ENCODE measurements around the gene DYNLT1. TPM values are rescaled to one million over a fixed set of nuclear protein-coding genes. Genes with fewer than 3 reads are reported as not detected.

The DYNLT1 gene
- total RNA-seq, 6 experiments from 2014 or later = 31.5 to 69.5 (median 40.0) TPM

GRCh38 chr6:158626360-158627167, 18.0 kb downstream of the DYNLT1 start:
- DNase-seq (no peak), ATAC-seq (no peak)
- Histone ChIP-seq H3K27me3 (no peaks in the 10 kb centered on the region), H3K4me1 (peaks cover 0 to 15% (median 7%) of the 10 kb centered on the region in 4 donors), H3K4me3 (no peak overlapping the region), H3K9me3 (no peaks in the 10 kb centered on the region), H3K36me3 (peaks cover 0 to 7% (median 1%) of the 10 kb centered on the region in 4 donors), H3K27ac (no peak overlapping the region)
- 91% methylated on average over 4 of the region's 6 CpGs for whole genome bisulfite sequencing (ENCODE audit: insufficient coverage, low coverage, low lambda C conversion rate, missing lambda C conversion rate)
- intact Hi-C loops (cut with DNase I) = no loop called here
- no peak for TF ChIP-seq CTCF (IDR thresholded peaks at IDR 0.05)

GRCh38 chr6:158625881-158626305, 18.6 kb downstream of the DYNLT1 start:
- Histone ChIP-seq H3K27ac (no peak overlapping the region), H3K36me3 (peaks cover 0 to 7% (median 1%) of the 10 kb centered on the region in 4 donors), H3K4me1 (peaks cover 0 to 9% (median 2%) of the 10 kb centered on the region in 4 donors), H3K9me3 (no peaks in the 10 kb centered on the region), H3K27me3 (no peaks in the 10 kb centered on the region), H3K4me3 (no peak overlapping the region)
- TF ChIP-seq CTCF (IDR thresholded peaks at IDR 0.05) (no peak), POLR2A (IDR thresholded peaks at IDR 0.05) (no peak)
- WGBS (ENCODE audit: insufficient coverage, low coverage, low lambda C conversion rate, missing lambda C conversion rate) = 92% methylated on average over 4 of the region's 15 CpGs
- no peak for DNase-seq
- intact Hi-C loops (cut with DNase I) = no loop called here
- no peak for ATAC-seq

- H3K4me3 ChIP-seq = no peak overlapping the region
- peaks cover 0 to 7% (median 1%) of the 10 kb centered on the region in 4 donors for H3K36me3 ChIP-seq
- TF ChIP-seq POLR2A (IDR thresholded peaks at IDR 0.05) (no peak), CTCF (IDR thresholded peaks at IDR 0.05) (no peak)
- 93% methylated on average over 4 of the region's 25 CpGs for WGBS (ENCODE audit: insufficient coverage, low coverage, low lambda C conversion rate, missing lambda C conversion rate)
- DNase-seq (no peak), ATAC-seq (no peak)
- H3K27me3 ChIP-seq = no peaks in the 10 kb centered on the region
- H3K27ac ChIP-seq = no peak overlapping the region
- no peaks in the 10 kb centered on the region for H3K9me3 ChIP-seq
- intact Hi-C loops (cut with DNase I) = no loop called here
- H3K4me1 ChIP-seq = peaks cover 0 to 5% (median 0%) of the 10 kb centered on the region in 4 donors
These were observed 19.6 kb downstream of the DYNLT1 start for GRCh38 chr6:158624684-158625682.

GRCh38 chr6:158622545-158623190, 21.9 kb downstream of the DYNLT1 start:
- no peak for DNase-seq
- intact Hi-C loops (cut with DNase I) = no loop called here
- Histone ChIP-seq H3K9me3 (no peaks in the 10 kb centered on the region), H3K27me3 (no peaks in the 10 kb centered on the region), H3K4me3 (no peak overlapping the region), H3K4me1 (no peaks in the 10 kb centered on the region), H3K27ac (no peak overlapping the region), H3K36me3 (peaks cover 0 to 7% (median 0%) of the 10 kb centered on the region in 4 donors)
- no peak for ATAC-seq
- TF ChIP-seq CTCF (IDR thresholded peaks at IDR 0.05) (no peak), POLR2A (IDR thresholded peaks at IDR 0.05) (no peak)
- whole genome bisulfite sequencing (ENCODE audit: insufficient coverage, low coverage, low lambda C conversion rate, missing lambda C conversion rate) = 85% methylated on average over 9 of the region's 10 CpGs

All from right lobe of liver (tissue), 6 donors.